ENCODE data around the gene RNU5B-1. TPM values are rescaled to one million over a fixed set of nuclear protein-coding genes. Genes with fewer than 3 reads are reported as not detected.

Gene RNU5B-1
- total and polyA plus RNA-seq, 2 donors from 2014 or later = 54.0 TPM; not detected in 1

- Histone ChIP-seq H3K9ac (ENCODE audit: low read length in 3 of 3) (no peak overlapping the region), H3K9me3 (ENCODE audit: control insufficient read depth in 2 of 3, insufficient read depth in 1 of 3, low read length in 3 of 3) (no peaks in the 10 kb centered on the region), H3K27ac (ENCODE audit: low read depth in 2 of 2, low read length in 2 of 2) (no peak overlapping the region), H3K27me3 (ENCODE audit: control insufficient read depth, insufficient read depth, low read length) (no peaks in the 10 kb centered on the region), H3K4me3 (ENCODE audit: low read length in 3 of 3) (no peak overlapping the region), H3K36me3 (ENCODE audit: control insufficient read depth in 2 of 3, insufficient read depth in 3 of 3, low read length in 3 of 3) (no peaks in the 10 kb centered on the region), H3K4me1 (ENCODE audit: control insufficient read depth in 2 of 3, insufficient read depth in 2 of 3, low read depth in 1 of 3, low read length in 3 of 3) (peaks cover 0 to 3% (median 0%) of the 10 kb centered on the region in 3 donors)
- TF ChIP-seq, protein P1, sequence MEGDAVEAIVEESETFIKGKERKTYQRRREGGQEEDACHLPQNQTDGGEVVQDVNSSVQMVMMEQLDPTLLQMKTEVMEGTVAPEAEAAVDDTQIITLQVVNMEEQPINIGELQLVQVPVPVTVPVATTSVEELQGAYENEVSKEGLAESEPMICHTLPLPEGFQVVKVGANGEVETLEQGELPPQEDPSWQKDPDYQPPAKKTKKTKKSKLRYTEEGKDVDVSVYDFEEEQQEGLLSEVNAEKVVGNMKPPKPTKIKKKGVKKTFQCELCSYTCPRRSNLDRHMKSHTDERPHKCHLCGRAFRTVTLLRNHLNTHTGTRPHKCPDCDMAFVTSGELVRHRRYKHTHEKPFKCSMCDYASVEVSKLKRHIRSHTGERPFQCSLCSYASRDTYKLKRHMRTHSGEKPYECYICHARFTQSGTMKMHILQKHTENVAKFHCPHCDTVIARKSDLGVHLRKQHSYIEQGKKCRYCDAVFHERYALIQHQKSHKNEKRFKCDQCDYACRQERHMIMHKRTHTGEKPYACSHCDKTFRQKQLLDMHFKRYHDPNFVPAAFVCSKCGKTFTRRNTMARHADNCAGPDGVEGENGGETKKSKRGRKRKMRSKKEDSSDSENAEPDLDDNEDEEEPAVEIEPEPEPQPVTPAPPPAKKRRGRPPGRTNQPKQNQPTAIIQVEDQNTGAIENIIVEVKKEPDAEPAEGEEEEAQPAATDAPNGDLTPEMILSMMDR (IDR thresholded peaks at IDR 0.05; ENCODE audit: borderline replicate concordance, extremely low read depth, insufficient read depth) = no peak
- peak in 2 of 5 donors; percentile 58 to 64 for DNase-seq
- intact Hi-C loops (cut with DNase I) = no loop called here
- FAIRE-seq = no peak
Observed at GRCh38 chr15:65337436-65338070, 33.1 kb downstream of the RNU5B-1 start.

GRCh38 chr15:65338366-65338765, 33.9 kb downstream of the RNU5B-1 start:
- no peak overlapping the region for H3K9ac ChIP-seq (ENCODE audit: low read length in 3 of 3)
- H3K27me3 ChIP-seq (ENCODE audit: control insufficient read depth, insufficient read depth, low read length) = no peaks in the 10 kb centered on the region
- TF ChIP-seq, protein P1 (IDR thresholded peaks at IDR 0.05; ENCODE audit: borderline replicate concordance, extremely low read depth, insufficient read depth) = no peak
- no peak overlapping the region for H3K27ac ChIP-seq (ENCODE audit: low read depth in 2 of 2, low read length in 2 of 2)
- intact Hi-C loops (cut with DNase I) = no loop called here
- DNase-seq = peak in 1 of 5 donors; percentile 13
- H3K4me3 ChIP-seq (ENCODE audit: low read length in 3 of 3) = no peak overlapping the region
- no peaks in the 10 kb centered on the region for H3K9me3 ChIP-seq (ENCODE audit: control insufficient read depth in 2 of 3, insufficient read depth in 1 of 3, low read length in 3 of 3)
- H3K36me3 ChIP-seq (ENCODE audit: control insufficient read depth in 2 of 3, insufficient read depth in 3 of 3, low read length in 3 of 3) = no peaks in the 10 kb centered on the region
- no peak for FAIRE-seq
- peaks cover 0 to 3% (median 0%) of the 10 kb centered on the region in 3 donors for H3K4me1 ChIP-seq (ENCODE audit: control insufficient read depth in 2 of 3, insufficient read depth in 2 of 3, low read depth in 1 of 3, low read length in 3 of 3)

GRCh38 chr15:65338823-65339222, 34.3 kb downstream of the RNU5B-1 start:
- FAIRE-seq = no peak
- DNase-seq = peak in 1 of 5 donors; percentile 4
- H3K9ac ChIP-seq (ENCODE audit: low read length in 3 of 3) = no peak overlapping the region
- H3K9me3 ChIP-seq (ENCODE audit: control insufficient read depth in 2 of 3, insufficient read depth in 1 of 3, low read length in 3 of 3) = no peaks in the 10 kb centered on the region
- no peaks in the 10 kb centered on the region for H3K27me3 ChIP-seq (ENCODE audit: control insufficient read depth, insufficient read depth, low read length)
- intact Hi-C loops (cut with DNase I) = no loop called here
- H3K4me3 ChIP-seq (ENCODE audit: low read length in 3 of 3) = no peak overlapping the region
- no peaks in the 10 kb centered on the region for H3K36me3 ChIP-seq (ENCODE audit: control insufficient read depth in 2 of 3, insufficient read depth in 3 of 3, low read length in 3 of 3)
- H3K4me1 ChIP-seq (ENCODE audit: control insufficient read depth in 2 of 3, insufficient read depth in 2 of 3, low read depth in 1 of 3, low read length in 3 of 3) = peaks cover 0 to 3% (median 0%) of the 10 kb centered on the region in 3 donors
- TF ChIP-seq, protein P1 (IDR thresholded peaks at IDR 0.05; ENCODE audit: borderline replicate concordance, extremely low read depth, insufficient read depth) = no peak
- no peak overlapping the region for H3K27ac ChIP-seq (ENCODE audit: low read depth in 2 of 2, low read length in 2 of 2)

Data from kidney (tissue), 14 donors.